K562 (cell line): Measurements from ENCODE around the gene ARSD. TPM values are rescaled to one million over a fixed set of nuclear protein-coding genes. Genes with fewer than 3 reads are reported as not detected.
A peak's percentile ranks its signal among the peaks of the same experiment; 100 is the strongest.

Source experiments
- CTBP1 ChIP-seq: fragments of 450-650 bp; IDR thresholded peaks from 2 replicates; pipeline ENCODE4 v1.6.1; 2016; ENCODE audit warnings: borderline replicate concordance
- L3MBTL2 ChIP-seq: fragments of 450-650 bp; IDR thresholded peaks from 2 replicates; pipeline ENCODE4 v1.6.1; 2016; ENCODE audit warnings: mild to moderate bottlenecking, moderate library complexity
- polyA plus RNA-seq, 8 experiments: library from polyadenylated mRNA; depleted of rRNA in 4 of 8; stranded (reverse) in 5 of 8; unstranded in 3 of 8; fragments of >200 nt; fragmentation: Nextera tagmentation in 2 of 8; fragmentation: Illumina TruSeq in 1 of 8; extraction: Ambion mirVana in 2 of 8; extraction: Trizol in 1 of 8; gene quantifications; 2 replicates each; pipeline versions ENCODE4 v1.2.1 to v1.2.3, GENCODE V29; 2011 to 2014; ENCODE audit warnings: inconsistent platforms in 1 of 8, missing spikeins in 1 of 8
- total RNA-seq, 7 experiments: library from RNA; depleted of rRNA in 6 of 7; stranded (reverse); fragments of >200 nt in 6 of 7; fragmentation: Illumina TruSeq in 2 of 7; extraction: Trizol in 2 of 7; gene quantifications; 2 replicates each; pipeline versions ENCODE4 v1.2.1 to v1.2.3, GENCODE V29; 2011 to 2021; ENCODE audit warnings: low replicate concordance in 1 of 7
- TF ChIP-seq, protein P1 (sequence below): fragments of 450-650 bp; IDR thresholded peaks from 2 replicates; pipeline ENCODE4 v1.6.1; 2017; ENCODE audit warnings: antibody characterized with exemption, mild to moderate bottlenecking
- TF ChIP-seq, protein P2 (sequence below), 3 experiments: IDR thresholded peaks in 2 of 3; conservative IDR thresholded peaks in 1 of 3; 2 replicates each; pipeline ENCODE4 v1.5.1; 2011 to 2012; ENCODE audit warnings: low read length in 3 of 3, mild to moderate bottlenecking in 3 of 3, control low read depth in 2 of 3, improper control_type of control experiment in 1 of 3, inconsistent platforms in 1 of 3, low read depth in 1 of 3, mixed read lengths in 1 of 3, moderate library complexity in 1 of 3; ENCODE audit not compliant: insufficient read depth in 2 of 3

The ARSD gene
- total and polyA plus RNA-seq, 9 of the 15 experiments (the other 6 are each of a cell fraction or from before 2014, with no cell fraction given) = 0.05 to 0.23 (median 0.09) TPM; not detected in 1

DNA sequence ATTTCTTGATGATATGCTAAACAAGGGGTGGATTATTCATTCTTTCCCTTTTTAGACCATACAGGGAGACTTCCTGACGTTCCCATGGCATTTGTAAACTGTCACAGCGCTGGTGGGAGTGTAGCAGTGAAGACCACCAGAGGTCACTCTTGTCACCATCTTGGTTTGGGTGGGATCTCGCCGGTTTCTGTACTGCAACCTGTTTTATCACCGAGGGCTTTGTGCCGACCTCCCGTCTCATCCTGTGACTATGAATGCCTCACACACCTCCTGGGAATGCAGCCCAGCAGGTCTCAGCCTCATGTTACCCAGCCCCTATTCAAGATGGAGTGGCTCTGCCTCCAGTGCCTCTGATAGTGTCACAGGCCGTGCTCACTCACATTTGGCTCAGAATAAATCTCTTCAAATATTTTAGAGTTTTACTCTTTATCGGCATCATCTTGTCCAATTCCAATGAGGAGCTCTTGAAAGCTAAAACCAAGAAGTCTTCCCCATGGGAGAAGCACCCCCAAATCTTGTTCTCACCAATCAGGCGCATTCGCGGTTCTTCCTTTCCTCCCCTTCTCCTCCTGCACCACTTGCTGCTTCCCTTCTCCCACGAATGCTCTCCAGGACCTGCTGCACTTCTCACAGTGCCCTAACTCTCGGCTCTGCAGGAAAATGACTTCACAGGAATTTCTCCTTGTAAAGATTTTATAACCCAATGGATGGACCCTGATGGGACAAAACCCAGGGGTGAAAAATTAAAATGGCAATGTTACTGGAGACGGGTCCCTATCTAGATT, 39.2 kb downstream of the ARSD start (continued):
- TF ChIP-seq, protein P1, sequence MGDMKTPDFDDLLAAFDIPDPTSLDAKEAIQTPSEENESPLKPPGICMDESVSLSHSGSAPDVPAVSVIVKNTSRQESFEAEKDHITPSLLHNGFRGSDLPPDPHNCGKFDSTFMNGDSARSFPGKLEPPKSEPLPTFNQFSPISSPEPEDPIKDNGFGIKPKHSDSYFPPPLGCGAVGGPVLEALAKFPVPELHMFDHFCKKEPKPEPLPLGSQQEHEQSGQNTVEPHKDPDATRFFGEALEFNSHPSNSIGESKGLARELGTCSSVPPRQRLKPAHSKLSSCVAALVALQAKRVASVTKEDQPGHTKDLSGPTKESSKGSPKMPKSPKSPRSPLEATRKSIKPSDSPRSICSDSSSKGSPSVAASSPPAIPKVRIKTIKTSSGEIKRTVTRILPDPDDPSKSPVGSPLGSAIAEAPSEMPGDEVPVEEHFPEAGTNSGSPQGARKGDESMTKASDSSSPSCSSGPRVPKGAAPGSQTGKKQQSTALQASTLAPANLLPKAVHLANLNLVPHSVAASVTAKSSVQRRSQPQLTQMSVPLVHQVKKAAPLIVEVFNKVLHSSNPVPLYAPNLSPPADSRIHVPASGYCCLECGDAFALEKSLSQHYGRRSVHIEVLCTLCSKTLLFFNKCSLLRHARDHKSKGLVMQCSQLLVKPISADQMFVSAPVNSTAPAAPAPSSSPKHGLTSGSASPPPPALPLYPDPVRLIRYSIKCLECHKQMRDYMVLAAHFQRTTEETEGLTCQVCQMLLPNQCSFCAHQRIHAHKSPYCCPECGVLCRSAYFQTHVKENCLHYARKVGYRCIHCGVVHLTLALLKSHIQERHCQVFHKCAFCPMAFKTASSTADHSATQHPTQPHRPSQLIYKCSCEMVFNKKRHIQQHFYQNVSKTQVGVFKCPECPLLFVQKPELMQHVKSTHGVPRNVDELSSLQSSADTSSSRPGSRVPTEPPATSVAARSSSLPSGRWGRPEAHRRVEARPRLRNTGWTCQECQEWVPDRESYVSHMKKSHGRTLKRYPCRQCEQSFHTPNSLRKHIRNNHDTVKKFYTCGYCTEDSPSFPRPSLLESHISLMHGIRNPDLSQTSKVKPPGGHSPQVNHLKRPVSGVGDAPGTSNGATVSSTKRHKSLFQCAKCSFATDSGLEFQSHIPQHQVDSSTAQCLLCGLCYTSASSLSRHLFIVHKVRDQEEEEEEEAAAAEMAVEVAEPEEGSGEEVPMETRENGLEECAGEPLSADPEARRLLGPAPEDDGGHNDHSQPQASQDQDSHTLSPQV = 0 out of 2 replicates have a peak, but pooled peaks have one; percentile 33
- TF ChIP-seq L3MBTL2 = peak; percentile 13; the same call in 1 of the 2 replicates
- TF ChIP-seq, protein P2, sequence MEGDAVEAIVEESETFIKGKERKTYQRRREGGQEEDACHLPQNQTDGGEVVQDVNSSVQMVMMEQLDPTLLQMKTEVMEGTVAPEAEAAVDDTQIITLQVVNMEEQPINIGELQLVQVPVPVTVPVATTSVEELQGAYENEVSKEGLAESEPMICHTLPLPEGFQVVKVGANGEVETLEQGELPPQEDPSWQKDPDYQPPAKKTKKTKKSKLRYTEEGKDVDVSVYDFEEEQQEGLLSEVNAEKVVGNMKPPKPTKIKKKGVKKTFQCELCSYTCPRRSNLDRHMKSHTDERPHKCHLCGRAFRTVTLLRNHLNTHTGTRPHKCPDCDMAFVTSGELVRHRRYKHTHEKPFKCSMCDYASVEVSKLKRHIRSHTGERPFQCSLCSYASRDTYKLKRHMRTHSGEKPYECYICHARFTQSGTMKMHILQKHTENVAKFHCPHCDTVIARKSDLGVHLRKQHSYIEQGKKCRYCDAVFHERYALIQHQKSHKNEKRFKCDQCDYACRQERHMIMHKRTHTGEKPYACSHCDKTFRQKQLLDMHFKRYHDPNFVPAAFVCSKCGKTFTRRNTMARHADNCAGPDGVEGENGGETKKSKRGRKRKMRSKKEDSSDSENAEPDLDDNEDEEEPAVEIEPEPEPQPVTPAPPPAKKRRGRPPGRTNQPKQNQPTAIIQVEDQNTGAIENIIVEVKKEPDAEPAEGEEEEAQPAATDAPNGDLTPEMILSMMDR (IDR thresholded peaks at IDR 0.05 in 2 of 3, conservative IDR thresholded peaks at IDR 0.05 in 1 of 3; ENCODE audit: insufficient read depth in 2 of 3, low read depth in 1 of 3, low read length in 3 of 3) = peak in 2 of 3 experiments; percentile 47 to 55; a peak in 4 of 6 replicates
- TF ChIP-seq CTBP1 = 0 out of 2 replicates have a peak, but pooled peaks have one; percentile 8
